IMR-90 (cell line): Measurements from ENCODE around the gene HEATR5A. TPM values are rescaled to one million over a fixed set of nuclear protein-coding genes. Genes with fewer than 3 reads are reported as not detected.

Experiments used
- ATAC-seq: fragments of 200-7000 bp; cut with Tn5 transposase; 2 replicates; pipeline ENCODE4 v1.9.1; 2020; ENCODE audit warnings: low read depth, mild to moderate bottlenecking, moderate library complexity
- BruUV-seq: library from RNA; stranded (reverse); fragments of 400-500 nt; replicated peaks from 2 replicates; lab custom pipeline; 2021; lab: Mats Ljungman, UMichigan
- CTCF ChIA-PET: fragments of 300-600 bp; formaldehyde crosslinking; extraction: SDS; loops from one replicate; lab custom pipeline; 2021; ENCODE audit warnings: antibody characterized with exemption; lab: Yijun Ruan, JAX
- POLR2A ChIA-PET: fragments of 300-600 bp; sonication (Branson Sonifier 250); formaldehyde crosslinking; loops from one replicate; lab custom pipeline; 2022; ENCODE audit warnings: antibody characterized with exemption; ENCODE audit not compliant: unreplicated experiment; lab: Charles Lee
- DNase-seq: peaks from one replicate; pipeline ENCODE4 v3.0.0; 2013
- H2AFZ ChIP-seq: replicated peaks from 2 replicates; pipeline ENCODE3; 2013; ENCODE audit warnings: low read length, mild to moderate bottlenecking; ENCODE audit not compliant: poor library complexity
- H2AK5ac ChIP-seq: 2 replicates; pipeline ENCODE4 v1.6.1; 2013; ENCODE audit warnings: low read depth, low read length, inconsistent platforms
- H2AK9ac ChIP-seq: replicated peaks from 2 replicates; pipeline ENCODE3; 2013; ENCODE audit warnings: mild to moderate bottlenecking, low read depth, low read length, moderate library complexity; ENCODE audit not compliant: poor library complexity
- H2BK120ac ChIP-seq: 2 replicates; pipeline ENCODE4 v1.6.1; 2013; ENCODE audit warnings: low read depth, low read length, inconsistent platforms
- H2BK15ac ChIP-seq: 3 replicates; pipeline ENCODE4 v1.6.1; 2013; ENCODE audit warnings: low read depth, low read length, inconsistent platforms
- H2BK20ac ChIP-seq: 2 replicates; pipeline ENCODE4 v1.6.1; 2013; ENCODE audit warnings: low read depth, mild to moderate bottlenecking, inconsistent platforms, low read length, moderate library complexity
- H2BK5ac ChIP-seq: 2 replicates; pipeline ENCODE4 v1.6.1; 2013; ENCODE audit warnings: mild to moderate bottlenecking, low read depth, low read length, inconsistent platforms; ENCODE audit not compliant: poor library complexity, severe bottlenecking
- H3K14ac ChIP-seq: replicated peaks from 2 replicates; pipeline ENCODE4 v1.6.1; 2013; ENCODE audit warnings: low read depth, low read length, inconsistent platforms
- H3K18ac ChIP-seq: 2 replicates; pipeline ENCODE4 v1.6.1; 2013; ENCODE audit warnings: low read depth, low read length, control low read depth
- H3K23ac ChIP-seq: 2 replicates; pipeline ENCODE4 v1.6.1; 2013; ENCODE audit warnings: low read depth, low read length, inconsistent platforms
- H3K27ac ChIP-seq: 2 replicates; pipeline ENCODE4 v1.5.1; 2013; ENCODE audit warnings: mild to moderate bottlenecking, control low read depth, low read length; ENCODE audit not compliant: insufficient read depth
- H3K27me3 ChIP-seq: 2 replicates; pipeline ENCODE4 v1.6.1; 2013; ENCODE audit warnings: low read length; ENCODE audit not compliant: control insufficient read depth, insufficient read depth
- H3K36me3 ChIP-seq: 2 replicates; pipeline ENCODE4 v1.6.1; 2013; ENCODE audit warnings: low read length, mixed read lengths; ENCODE audit not compliant: control insufficient read depth, insufficient read depth
- H3K4ac ChIP-seq: 2 replicates; pipeline ENCODE4 v1.6.1; 2013; ENCODE audit warnings: low read depth, low read length, inconsistent platforms
- H3K4me1 ChIP-seq: 2 replicates; pipeline ENCODE4 v1.6.1; 2013; ENCODE audit warnings: low read length, mixed read lengths; ENCODE audit not compliant: control insufficient read depth, insufficient read depth
- H3K4me2 ChIP-seq: 2 replicates; pipeline ENCODE4 v1.6.1; 2013; ENCODE audit warnings: low read depth, mild to moderate bottlenecking, control low read depth, low read length, moderate library complexity
- H3K4me3 ChIP-seq: 2 replicates; pipeline ENCODE4 v1.5.1; 2013; ENCODE audit warnings: low read depth, mild to moderate bottlenecking, control low read depth, low read length, moderate library complexity; ENCODE audit not compliant: insufficient read depth
- H3K56ac ChIP-seq: 2 replicates; pipeline ENCODE4 v1.6.1; 2013; ENCODE audit warnings: low read length, inconsistent platforms; ENCODE audit not compliant: insufficient read depth; ENCODE audit errors: extremely low read depth
- H3K79me1 ChIP-seq, 2 experiments: 2 replicates each; pipeline ENCODE4 v1.6.1; 2013; ENCODE audit warnings: low read length in 2 of 2, inconsistent platforms in 1 of 2, low read depth in 1 of 2
- H3K9ac ChIP-seq: 2 replicates; pipeline ENCODE4 v1.6.1; 2013; ENCODE audit warnings: low read depth, low read length, control low read depth
- H3K9me1 ChIP-seq: 2 replicates; pipeline ENCODE4 v1.6.1; 2013; ENCODE audit warnings: low read length, inconsistent platforms; ENCODE audit not compliant: insufficient read depth
- H3K9me3 ChIP-seq: 2 replicates; pipeline ENCODE4 v1.6.1; 2013; ENCODE audit warnings: low read length; ENCODE audit not compliant: control insufficient read depth, insufficient read depth
- H4K20me1 ChIP-seq: 2 replicates; pipeline ENCODE4 v1.6.1; 2013; ENCODE audit warnings: low read length, inconsistent platforms; ENCODE audit not compliant: insufficient read depth
- H4K5ac ChIP-seq: 2 replicates; pipeline ENCODE4 v1.6.1; 2013; ENCODE audit warnings: mild to moderate bottlenecking, low read depth, low read length, control low read depth
- H4K8ac ChIP-seq, 2 experiments: 2 replicates each; pipeline ENCODE4 v1.6.1; 2013; ENCODE audit warnings: low read depth in 2 of 2, low read length in 2 of 2, control low read depth in 1 of 2, inconsistent platforms in 1 of 2
- H4K91ac ChIP-seq: 2 replicates; pipeline ENCODE4 v1.6.1; 2013; ENCODE audit warnings: low read depth, low read length, inconsistent platforms; ENCODE audit not compliant: insufficient read depth
- BHLHE40 ChIP-seq: fragments of 150-350 bp; IDR thresholded peaks from 2 replicates; pipeline ENCODE4 v1.6.1; 2016; ENCODE audit warnings: mild to moderate bottlenecking, low read depth, low read length
- FOS ChIP-seq: fragments of 150-350 bp; IDR thresholded peaks from 2 replicates; pipeline ENCODE4 v1.6.1; 2016; ENCODE audit warnings: low read depth, low read length
- MAZ ChIP-seq: IDR thresholded peaks from 2 replicates; pipeline ENCODE4 v1.6.1; 2012; ENCODE audit warnings: low read depth, mild to moderate bottlenecking, low read length, improper control_type of control experiment, moderate library complexity, borderline replicate concordance
- NFE2L2 ChIP-seq: fragments of 150-350 bp; IDR thresholded peaks from 2 replicates; pipeline ENCODE4 v1.6.1; 2016; ENCODE audit warnings: low read depth, mild to moderate bottlenecking, low read length
- POLR2A ChIP-seq: IDR thresholded peaks from 2 replicates; pipeline ENCODE4 v1.6.1; 2012; ENCODE audit warnings: mild to moderate bottlenecking, low read depth, low read length
- WGBS, 2 experiments: methylation state at CpG; one replicate each; pipeline versions ENCODE4 v1.1.5 to v1.1.7; 2013; ENCODE audit warnings: missing lambda C conversion rate in 2 of 2; ENCODE audit not compliant: insufficient read length in 1 of 2; ENCODE audit errors: extremely low coverage in 2 of 2; 5-methylcytosine and 5-hydroxymethylcytosine counted together
- dilution Hi-C: fragments of 300-500 bp; cut with HindIII; formaldehyde crosslinking; loops from one replicate; pipeline ENCODE4 v1.14.3; 2018; ENCODE audit warnings: low sequenced_read_pairs; ENCODE audit not compliant: unreplicated experiment
- in situ Hi-C: fragments of 300-500 bp; cut with MboI; formaldehyde crosslinking; loops from 3 replicates; pipeline ENCODE4 v1.14.3; 2019; ENCODE audit warnings: low sequenced_read_pairs, inconsistent platforms, mixed read lengths
- intact Hi-C: fragments of 100-400 bp; cut with micrococcal nuclease; formaldehyde crosslinking; loops from 2 replicates; pipeline ENCODE4 v1.10.0; 2022
- polyA plus RNA-seq, 3 experiments: library from polyadenylated mRNA; depleted of rRNA; stranded (reverse); fragments of >200 nt; gene quantifications; 2 replicates each; pipeline ENCODE4 v1.2.3, GENCODE V29; 2012; ENCODE audit warnings: low replicate concordance in 1 of 3
- total RNA-seq: library from RNA; depleted of rRNA; stranded (reverse); fragments of >200 nt; gene quantifications from 2 replicates; pipeline ENCODE4 v1.2.3, GENCODE V29; 2012

HEATR5A gene
- total and polyA plus RNA-seq, 2 of the 4 experiments (the other 2 are of a cell fraction): 14.0 to 48.9 TPM

DNA sequence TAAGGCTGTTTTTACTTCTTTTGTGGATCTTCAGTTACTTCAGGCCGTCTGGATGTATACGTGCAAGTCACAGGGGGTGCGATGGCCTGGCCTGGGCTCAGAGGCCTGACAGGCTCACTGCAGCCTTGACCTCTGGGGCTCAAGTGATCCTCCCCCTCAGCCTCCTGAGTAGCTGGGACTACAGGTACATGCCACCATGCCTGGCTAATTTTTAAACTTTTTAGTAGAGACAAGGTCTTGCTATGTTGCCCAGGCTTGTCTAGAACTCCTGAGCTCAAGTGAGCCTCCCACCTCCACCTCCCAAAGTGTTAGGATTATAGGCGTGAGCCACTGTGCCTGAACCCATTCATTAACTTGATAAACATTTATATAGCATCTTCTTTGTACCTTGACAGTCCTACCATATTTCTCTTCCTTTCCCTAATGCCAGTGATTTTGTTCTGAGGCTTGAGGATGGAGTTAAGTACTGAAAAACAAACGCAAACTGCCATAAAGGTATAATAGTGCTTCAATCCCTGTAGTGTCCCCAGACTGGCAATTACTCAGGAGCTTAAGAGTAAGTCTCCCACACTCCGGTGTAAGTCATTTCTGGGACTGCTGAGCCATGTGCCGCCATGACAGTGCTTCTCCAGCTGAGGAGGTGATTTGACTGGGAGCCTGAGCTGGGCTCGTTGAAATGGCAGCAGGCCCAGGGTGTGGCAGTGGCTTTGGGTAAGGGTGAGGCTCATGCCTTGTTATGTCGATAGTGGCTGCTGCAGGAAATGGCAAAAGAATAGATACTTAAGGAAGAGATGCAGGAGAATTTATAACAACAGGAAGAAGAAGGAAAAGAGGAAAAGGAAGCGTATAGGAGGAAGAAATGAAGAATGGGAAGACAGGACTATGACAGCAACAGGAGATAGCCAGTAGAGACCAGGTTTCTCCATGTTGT lies 169.1 kb downstream of the HEATR5A start:
- no peak overlapping the region for H2BK120ac ChIP-seq
- H2BK5ac ChIP-seq: no peak overlapping the region
- TF ChIP-seq NFE2L2: no peak
- no peak for TF ChIP-seq FOS
- no peak for TF ChIP-seq BHLHE40
- no peak for TF ChIP-seq MAZ
- no peak for TF ChIP-seq POLR2A
- H2AK9ac ChIP-seq: no peak overlapping the region
- H2AFZ ChIP-seq: no peak overlapping the region
- H3K9ac ChIP-seq: no peak overlapping the region
- H3K18ac ChIP-seq: no peak overlapping the region
- no peak overlapping the region for H4K8ac ChIP-seq
- no peak overlapping the region for H2AK5ac ChIP-seq
- no peak overlapping the region for H3K23ac ChIP-seq
- no TSS peak for BruUV-seq
- no peak overlapping the region for H2BK15ac ChIP-seq
- intact Hi-C loops: no loop called here
- no peaks in the 10 kb centered on the region for H3K4me1 ChIP-seq
- no peaks in the 10 kb centered on the region for H3K9me1 ChIP-seq
- no peak for ATAC-seq
- no peak overlapping the region for H4K5ac ChIP-seq
- H3K79me1 ChIP-seq: no peaks in the 10 kb centered on the region
- ChIA-PET CTCF (no interaction called here), POLR2A (no interaction called here)
- WGBS, 2 experiments: 96 to 100% methylated on average over 1 to 4 of the region's 10 CpGs
- dilution Hi-C loops: no loop called here
- H4K91ac ChIP-seq: no peak overlapping the region
- no peak overlapping the region; the same call in 1 of the 2 replicates for H3K56ac ChIP-seq
- no peak overlapping the region for H2BK20ac ChIP-seq
- no peak overlapping the region for H3K4ac ChIP-seq
- H3K14ac ChIP-seq: no peak overlapping the region
- no peak for DNase-seq
- H3K36me3 ChIP-seq: no peaks in the 10 kb centered on the region
- in situ Hi-C loops: no loop called here
- no peaks in the 10 kb centered on the region for H3K27me3 ChIP-seq
- no peaks in the 10 kb centered on the region for H4K20me1 ChIP-seq
- H3K4me3 ChIP-seq: no peak overlapping the region
- no peak overlapping the region for H3K27ac ChIP-seq
- no peaks in the 10 kb centered on the region for H3K9me3 ChIP-seq
- H3K4me2 ChIP-seq: no peak overlapping the region
